Measurements from ENCODE around the gene TIGD4. TPM values are rescaled to one million over a fixed set of nuclear protein-coding genes. Genes with fewer than 3 reads are reported as not detected.

TIGD4 gene
- total RNA-seq, 2 experiments from 2014 or later, result 0.27 to 0.47 TPM

DNA sequence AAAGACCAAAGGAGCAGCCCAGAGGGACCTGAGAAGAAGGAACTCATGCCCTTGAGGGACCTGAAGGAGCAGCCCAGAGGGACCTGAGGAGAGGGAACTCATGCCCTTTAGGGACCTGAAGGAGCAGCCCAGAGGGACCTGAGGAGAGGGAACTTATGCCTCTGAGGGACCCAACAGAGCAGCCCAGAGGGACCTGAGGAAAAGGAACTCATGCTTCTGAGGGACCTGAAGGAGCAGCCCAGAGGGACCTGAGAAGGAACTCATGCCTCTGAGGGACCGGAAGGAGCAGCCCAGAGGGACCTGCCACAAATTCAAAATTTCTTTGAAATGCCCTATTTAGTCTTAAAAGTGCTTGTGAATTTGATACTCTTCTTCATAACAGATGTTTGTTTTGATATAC lies 51.2 kb downstream of the TIGD4 start:
- Mint-ChIP-seq H3K4me3 (no peak overlapping the region), H3K27ac (no peak overlapping the region), H3K36me3 (ENCODE audit: low read depth) (no peaks in the 10 kb centered on the region), H3K4me1 (ENCODE audit: low read depth) (no peaks in the 10 kb centered on the region), H3K27me3 (no peaks in the 10 kb centered on the region), H3K9me3 (no peaks in the 10 kb centered on the region)
- POLR2A ChIA-PET, result no interaction called here
- TF ChIP-seq, protein P1, sequence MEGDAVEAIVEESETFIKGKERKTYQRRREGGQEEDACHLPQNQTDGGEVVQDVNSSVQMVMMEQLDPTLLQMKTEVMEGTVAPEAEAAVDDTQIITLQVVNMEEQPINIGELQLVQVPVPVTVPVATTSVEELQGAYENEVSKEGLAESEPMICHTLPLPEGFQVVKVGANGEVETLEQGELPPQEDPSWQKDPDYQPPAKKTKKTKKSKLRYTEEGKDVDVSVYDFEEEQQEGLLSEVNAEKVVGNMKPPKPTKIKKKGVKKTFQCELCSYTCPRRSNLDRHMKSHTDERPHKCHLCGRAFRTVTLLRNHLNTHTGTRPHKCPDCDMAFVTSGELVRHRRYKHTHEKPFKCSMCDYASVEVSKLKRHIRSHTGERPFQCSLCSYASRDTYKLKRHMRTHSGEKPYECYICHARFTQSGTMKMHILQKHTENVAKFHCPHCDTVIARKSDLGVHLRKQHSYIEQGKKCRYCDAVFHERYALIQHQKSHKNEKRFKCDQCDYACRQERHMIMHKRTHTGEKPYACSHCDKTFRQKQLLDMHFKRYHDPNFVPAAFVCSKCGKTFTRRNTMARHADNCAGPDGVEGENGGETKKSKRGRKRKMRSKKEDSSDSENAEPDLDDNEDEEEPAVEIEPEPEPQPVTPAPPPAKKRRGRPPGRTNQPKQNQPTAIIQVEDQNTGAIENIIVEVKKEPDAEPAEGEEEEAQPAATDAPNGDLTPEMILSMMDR (IDR thresholded peaks at IDR 0.05), result no peak
- DNase-seq, result no peak
- CTCF ChIA-PET, result interaction anchor here (1.1 kb wide), 1 partner anchor 88 kb away, joined by 3 read pairs; no protein-coding TSS in a partner anchor
- intact Hi-C loops (cut with micrococcal nuclease), result no loop called here
- no peak for ATAC-seq

GRCh38 chr4:152727784-152728183 lies 51.7 kb downstream of the TIGD4 start:
- H3K27ac Mint-ChIP-seq, result no peak overlapping the region
- ChIA-PET POLR2A (no interaction called here), CTCF (interaction anchor here (1.1 kb wide), 1 partner anchor 88 kb away, joined by 3 read pairs; no protein-coding TSS in a partner anchor)
- no peaks in the 10 kb centered on the region for H3K9me3 Mint-ChIP-seq
- TF ChIP-seq, protein P1 (IDR thresholded peaks at IDR 0.05), result no peak
- H3K36me3 Mint-ChIP-seq (ENCODE audit: low read depth), result no peaks in the 10 kb centered on the region
- no peak for DNase-seq
- intact Hi-C loops (cut with micrococcal nuclease), result no loop called here
- H3K27me3 Mint-ChIP-seq, result no peaks in the 10 kb centered on the region
- H3K4me3 Mint-ChIP-seq, result no peak overlapping the region
- H3K4me1 Mint-ChIP-seq (ENCODE audit: low read depth), result no peaks in the 10 kb centered on the region
- no peak for ATAC-seq

GRCh38 chr4:152724494-152724893 lies 55.0 kb downstream of the TIGD4 start:
- TF ChIP-seq, protein P1 (IDR thresholded peaks at IDR 0.05), result no peak
- H3K27ac Mint-ChIP-seq, result no peak overlapping the region

DNA sequence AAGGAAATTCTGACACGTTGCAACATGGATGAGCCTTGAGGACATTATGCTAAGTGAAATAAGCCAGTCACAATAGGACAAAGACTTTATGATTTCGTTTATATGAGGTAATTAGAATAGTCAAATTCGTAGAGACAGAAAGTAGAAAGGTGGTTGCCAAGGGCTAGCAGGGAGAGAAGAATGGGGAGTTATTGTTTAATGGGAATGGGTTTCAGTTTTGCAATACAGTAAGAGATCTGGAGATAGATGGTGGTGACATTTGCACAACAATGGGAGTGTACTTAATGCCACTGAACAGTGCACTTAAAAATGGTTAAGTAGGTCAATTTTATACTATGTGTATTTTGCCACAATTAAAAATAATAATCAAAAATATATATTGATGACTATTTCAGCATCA lies 56.3 kb downstream of the TIGD4 start:
- POLR2A ChIA-PET, result no interaction called here
- ATAC-seq (no peak), DNase-seq (no peak)
- Mint-ChIP-seq H3K9me3 (no peaks in the 10 kb centered on the region), H3K27me3 (no peaks in the 10 kb centered on the region), H3K4me3 (no peak overlapping the region), H3K27ac (no peak overlapping the region), H3K36me3 (ENCODE audit: low read depth) (no peaks in the 10 kb centered on the region), H3K4me1 (ENCODE audit: low read depth) (no peaks in the 10 kb centered on the region)
- intact Hi-C loops (cut with micrococcal nuclease), result no loop called here
- CTCF ChIA-PET, result interaction anchor here (1.3 kb wide), 1 partner anchor 12 kb away, joined by 3 read pairs; no protein-coding TSS in a partner anchor
- TF ChIP-seq, protein P1 (IDR thresholded peaks at IDR 0.05), result no peak

More at GRCh38 chr4:152724494-152724893, 55.0 kb downstream of the TIGD4 start:
- ATAC-seq (no peak), DNase-seq (no peak)
- H3K36me3 Mint-ChIP-seq (ENCODE audit: low read depth), result no peaks in the 10 kb centered on the region
- no peak overlapping the region for H3K4me3 Mint-ChIP-seq
- CTCF ChIA-PET, result no interaction called here
- no peaks in the 10 kb centered on the region for H3K4me1 Mint-ChIP-seq (ENCODE audit: low read depth)
- POLR2A ChIA-PET, result no interaction called here
- no peaks in the 10 kb centered on the region for H3K9me3 Mint-ChIP-seq
- H3K27me3 Mint-ChIP-seq, result no peaks in the 10 kb centered on the region
- intact Hi-C loops (cut with micrococcal nuclease), result no loop called here

- TF ChIP-seq, protein P1 (IDR thresholded peaks at IDR 0.05), result no peak
- no peak for DNase-seq
- ChIA-PET POLR2A (no interaction called here), CTCF (interaction anchor here (1.1 to 1.5 kb wide), 2 partner anchors 15 to 198 kb away, joined by 4 read pairs; no protein-coding TSS in a partner anchor)
- Mint-ChIP-seq H3K9me3 (peaks cover 3% of the 10 kb centered on the region), H3K27ac (no peak overlapping the region), H3K4me1 (ENCODE audit: low read depth) (no peaks in the 10 kb centered on the region), H3K36me3 (ENCODE audit: low read depth) (no peaks in the 10 kb centered on the region), H3K4me3 (no peak overlapping the region), H3K27me3 (no peaks in the 10 kb centered on the region)
- intact Hi-C loops (cut with micrococcal nuclease), result no loop called here
- ATAC-seq, result no peak
Observed at GRCh38 chr4:152719801-152720556, 59.6 kb downstream of the TIGD4 start.
